WERI-Rb-1 (cell line): ENCODE results near the gene CGREF1.

Source experiments
- DNase-seq: peaks from one replicate; pipeline ENCODE4 v3.0.0-alpha.2; 2020
- H3K27ac ChIP-seq: fragments of 250-450 bp; sonication (Bioruptor Pico); 2 replicates; pipeline ENCODE4 v1.5.1; 2020; ENCODE audit warnings: mild to moderate bottlenecking, moderate library complexity
- H3K27me3 ChIP-seq: fragments of 250-450 bp; sonication (Bioruptor Pico); 2 replicates; pipeline ENCODE4 v1.5.1; 2021; ENCODE audit warnings: mild to moderate bottlenecking, low read depth, moderate library complexity; ENCODE audit not compliant: insufficient read depth, severe bottlenecking
- H3K36me3 ChIP-seq: fragments of 250-450 bp; sonication (Bioruptor Pico); 2 replicates; pipeline ENCODE4 v1.5.1; 2020; ENCODE audit warnings: mild to moderate bottlenecking, moderate library complexity
- H3K4me3 ChIP-seq: 2 replicates; pipeline ENCODE4 v1.5.1; 2011; ENCODE audit warnings: low read depth, mild to moderate bottlenecking, control low read depth, low read length
- H3K9me3 ChIP-seq: fragments of 250-450 bp; sonication (Bioruptor Pico); 2 replicates; pipeline ENCODE4 v1.5.1; 2021; ENCODE audit warnings: mild to moderate bottlenecking, moderate library complexity; ENCODE audit not compliant: severe bottlenecking
- TF ChIP-seq, protein P1 (sequence below): IDR thresholded peaks from 2 replicates; pipeline ENCODE4 v1.5.1; 2011; ENCODE audit warnings: low read depth, mild to moderate bottlenecking, control low read depth, inconsistent platforms, low read length

Gene CGREF1

DNA sequence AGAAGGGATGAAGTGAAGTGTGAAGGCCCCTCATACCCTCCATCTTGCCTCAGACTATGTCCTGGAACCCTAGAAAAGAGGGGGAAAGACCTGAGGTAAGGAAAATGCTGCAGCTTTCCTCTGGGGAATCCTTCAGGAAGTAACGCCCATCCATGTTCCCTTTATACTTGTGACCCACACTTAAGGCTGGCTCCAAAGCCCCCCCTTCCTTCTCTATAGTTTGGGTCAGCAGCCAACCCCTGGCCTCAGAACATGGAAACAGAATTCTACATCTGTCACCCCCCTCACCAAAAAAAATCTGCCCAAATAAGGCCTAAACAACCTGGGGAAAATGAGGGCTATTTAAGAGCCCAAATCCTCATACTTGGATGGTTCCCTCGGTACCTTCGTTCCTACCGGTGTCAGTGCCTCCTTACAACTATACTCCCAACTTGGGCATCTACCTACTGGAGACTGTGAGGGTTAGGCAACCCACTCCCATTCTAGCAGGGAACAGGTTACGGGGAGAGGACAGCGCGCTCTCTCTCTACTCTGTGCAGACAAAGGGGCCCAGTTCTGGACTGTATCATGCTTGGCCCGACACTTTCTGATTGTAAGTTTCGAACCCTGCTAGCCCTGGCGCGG lies 48.2 kb downstream of the CGREF1 start:
- Histone ChIP-seq H3K27me3 (no peaks in the 10 kb centered on the region), H3K27ac (peak overlapping the region; percentile 83), H3K4me3 (peak overlapping the region; percentile 93), H3K9me3 (no peaks in the 10 kb centered on the region), H3K36me3 (peaks cover 38% of the 10 kb centered on the region)
- DNase-seq = no peak
- TF ChIP-seq, protein P1, sequence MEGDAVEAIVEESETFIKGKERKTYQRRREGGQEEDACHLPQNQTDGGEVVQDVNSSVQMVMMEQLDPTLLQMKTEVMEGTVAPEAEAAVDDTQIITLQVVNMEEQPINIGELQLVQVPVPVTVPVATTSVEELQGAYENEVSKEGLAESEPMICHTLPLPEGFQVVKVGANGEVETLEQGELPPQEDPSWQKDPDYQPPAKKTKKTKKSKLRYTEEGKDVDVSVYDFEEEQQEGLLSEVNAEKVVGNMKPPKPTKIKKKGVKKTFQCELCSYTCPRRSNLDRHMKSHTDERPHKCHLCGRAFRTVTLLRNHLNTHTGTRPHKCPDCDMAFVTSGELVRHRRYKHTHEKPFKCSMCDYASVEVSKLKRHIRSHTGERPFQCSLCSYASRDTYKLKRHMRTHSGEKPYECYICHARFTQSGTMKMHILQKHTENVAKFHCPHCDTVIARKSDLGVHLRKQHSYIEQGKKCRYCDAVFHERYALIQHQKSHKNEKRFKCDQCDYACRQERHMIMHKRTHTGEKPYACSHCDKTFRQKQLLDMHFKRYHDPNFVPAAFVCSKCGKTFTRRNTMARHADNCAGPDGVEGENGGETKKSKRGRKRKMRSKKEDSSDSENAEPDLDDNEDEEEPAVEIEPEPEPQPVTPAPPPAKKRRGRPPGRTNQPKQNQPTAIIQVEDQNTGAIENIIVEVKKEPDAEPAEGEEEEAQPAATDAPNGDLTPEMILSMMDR = no peak

GRCh38 chr2:27069961-27070618 lies 48.8 kb downstream of the CGREF1 start:
- H3K27me3 ChIP-seq = no peaks in the 10 kb centered on the region
- no peak overlapping the region for H3K27ac ChIP-seq
- no peaks in the 10 kb centered on the region for H3K9me3 ChIP-seq
- TF ChIP-seq, protein P1 = no peak
- no peak for DNase-seq
- H3K36me3 ChIP-seq = peaks cover 38% of the 10 kb centered on the region
- H3K4me3 ChIP-seq = no peak overlapping the region

GRCh38 chr2:27069436-27069835 lies 49.5 kb downstream of the CGREF1 start:
- Histone ChIP-seq H3K4me3 (no peak overlapping the region), H3K36me3 (peaks cover 38% of the 10 kb centered on the region), H3K27me3 (no peaks in the 10 kb centered on the region), H3K27ac (no peak overlapping the region), H3K9me3 (no peaks in the 10 kb centered on the region)
- no peak for DNase-seq
- TF ChIP-seq, protein P1 = no peak

DNA sequence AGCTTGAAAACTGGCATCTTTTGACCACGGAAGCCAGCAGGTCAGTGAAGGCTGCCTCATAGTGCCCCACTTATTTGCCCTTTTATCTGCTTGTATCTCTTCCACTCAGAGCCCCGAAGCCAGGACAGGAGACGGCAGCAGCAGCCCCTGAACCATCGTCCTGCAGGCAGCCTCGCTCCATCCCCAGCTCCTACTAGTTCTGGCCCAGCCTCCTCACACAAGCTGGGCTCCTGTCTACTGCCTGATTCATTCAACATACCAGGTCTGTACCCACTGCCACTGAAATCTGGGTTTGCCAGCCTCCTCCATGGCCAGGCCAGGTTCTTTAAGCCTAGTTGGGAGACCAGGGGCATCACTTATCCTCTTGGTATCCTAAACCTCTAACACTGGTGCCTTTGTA lies 51.5 kb downstream of the CGREF1 start:
- Histone ChIP-seq H3K36me3 (peaks cover 43% of the 10 kb centered on the region), H3K4me3 (no peak overlapping the region), H3K9me3 (no peaks in the 10 kb centered on the region), H3K27me3 (no peaks in the 10 kb centered on the region), H3K27ac (no peak overlapping the region)
- TF ChIP-seq, protein P1 = no peak
- no peak for DNase-seq

GRCh38 chr2:27065128-27065527 lies 53.8 kb downstream of the CGREF1 start:
- H3K9me3 ChIP-seq = no peaks in the 10 kb centered on the region
- H3K27me3 ChIP-seq = no peaks in the 10 kb centered on the region
- no peak for DNase-seq
- H3K27ac ChIP-seq = no peak overlapping the region
- TF ChIP-seq, protein P1 = no peak
- no peak overlapping the region for H3K4me3 ChIP-seq
- peaks cover 45% of the 10 kb centered on the region for H3K36me3 ChIP-seq
